ENCODE measurements around the gene ADCY1.

ADCY1 gene

GRCh38 chr7:45681596-45682357 is 107.6 kb downstream of the ADCY1 start:
- no peak for DNase-seq

DNA sequence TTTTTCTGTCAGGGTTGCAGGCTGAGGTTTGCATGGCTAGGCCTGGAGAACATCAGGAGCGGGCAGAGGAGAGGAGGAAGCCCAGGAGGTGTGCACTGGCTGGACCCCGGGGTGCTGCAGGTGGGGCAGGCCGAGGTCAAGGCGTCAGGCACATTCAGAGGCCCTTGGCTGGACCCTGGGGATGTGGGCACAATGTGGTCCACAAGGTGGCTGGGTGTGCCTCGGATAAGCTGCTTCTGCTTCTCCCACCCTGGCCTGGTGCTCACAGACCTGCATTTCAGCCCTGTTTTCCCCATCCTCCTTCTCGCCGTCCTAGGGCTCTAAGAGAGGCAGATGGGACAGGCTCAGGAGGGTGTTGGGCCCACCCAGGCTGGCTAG is 108.2 kb downstream of the ADCY1 start:
- no peak for DNase-seq

- no peak for DNase-seq
Observed at GRCh38 chr7:45682836-45683555, 108.8 kb downstream of the ADCY1 start.

DNA sequence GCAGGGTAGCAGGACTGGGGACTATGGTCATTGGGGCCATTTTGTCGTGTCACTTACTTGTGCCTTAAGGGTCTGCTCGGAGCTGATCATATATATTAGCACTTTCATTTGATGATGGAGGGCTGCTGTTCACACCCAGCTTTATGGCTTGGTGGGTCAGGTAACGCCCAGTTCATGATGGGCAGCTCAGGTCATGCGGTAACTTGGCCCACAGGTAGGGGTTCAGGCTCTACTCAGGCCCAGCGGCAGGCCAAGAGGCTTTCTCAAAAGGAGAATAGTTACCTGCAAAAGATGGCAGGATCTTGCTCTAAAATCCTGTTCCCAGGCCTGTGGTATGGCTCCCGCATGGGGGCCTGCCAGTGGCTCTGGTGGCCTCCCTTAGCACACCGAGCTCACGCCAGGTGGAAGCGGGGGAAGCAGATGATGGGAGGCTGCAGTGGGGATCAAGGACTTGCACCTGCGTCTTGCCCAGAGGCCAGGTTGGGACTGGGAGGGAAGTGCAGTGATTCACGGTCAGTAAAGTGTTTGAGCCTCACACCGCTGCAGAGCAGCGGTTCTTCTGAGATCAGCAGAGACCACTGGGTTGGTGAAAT is 109.5 kb downstream of the ADCY1 start:
- DNase-seq = no peak

GRCh38 chr7:45684910-45685618 is 110.9 kb downstream of the ADCY1 start:
- DNase-seq = peak in 1 of 2 experiments; percentile 12

DNA sequence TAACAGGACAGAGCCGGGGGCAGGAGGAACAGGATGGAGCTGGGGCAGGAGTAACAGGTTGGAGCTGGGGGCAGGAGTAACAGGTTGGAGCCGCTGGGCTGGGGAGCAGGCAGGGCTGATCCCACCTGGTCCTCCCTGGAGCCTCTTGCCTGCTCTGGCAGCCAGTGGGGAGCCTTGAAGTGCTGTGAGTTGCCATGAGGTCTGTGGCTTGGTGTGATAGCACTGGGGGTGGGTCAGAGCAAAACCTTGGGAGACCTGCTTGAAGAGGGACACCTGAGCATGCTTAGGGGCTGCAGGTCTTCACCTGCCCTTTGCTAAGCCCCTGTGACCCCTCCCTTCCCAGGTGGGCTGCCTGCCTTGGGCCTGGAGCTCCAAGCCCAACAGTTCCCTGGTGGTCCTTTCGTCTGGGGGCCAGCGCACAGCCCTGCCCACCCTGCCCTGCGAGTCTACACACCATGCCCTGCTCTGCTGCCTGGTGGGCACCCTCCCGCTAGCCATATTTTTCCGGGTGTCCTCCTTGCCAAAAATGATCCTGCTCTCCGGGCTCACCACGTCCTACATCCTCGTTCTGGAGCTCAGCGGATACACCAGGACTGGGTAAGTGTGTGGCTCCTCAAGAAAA is 111.6 kb downstream of the ADCY1 start:
- no peak for DNase-seq

DNA sequence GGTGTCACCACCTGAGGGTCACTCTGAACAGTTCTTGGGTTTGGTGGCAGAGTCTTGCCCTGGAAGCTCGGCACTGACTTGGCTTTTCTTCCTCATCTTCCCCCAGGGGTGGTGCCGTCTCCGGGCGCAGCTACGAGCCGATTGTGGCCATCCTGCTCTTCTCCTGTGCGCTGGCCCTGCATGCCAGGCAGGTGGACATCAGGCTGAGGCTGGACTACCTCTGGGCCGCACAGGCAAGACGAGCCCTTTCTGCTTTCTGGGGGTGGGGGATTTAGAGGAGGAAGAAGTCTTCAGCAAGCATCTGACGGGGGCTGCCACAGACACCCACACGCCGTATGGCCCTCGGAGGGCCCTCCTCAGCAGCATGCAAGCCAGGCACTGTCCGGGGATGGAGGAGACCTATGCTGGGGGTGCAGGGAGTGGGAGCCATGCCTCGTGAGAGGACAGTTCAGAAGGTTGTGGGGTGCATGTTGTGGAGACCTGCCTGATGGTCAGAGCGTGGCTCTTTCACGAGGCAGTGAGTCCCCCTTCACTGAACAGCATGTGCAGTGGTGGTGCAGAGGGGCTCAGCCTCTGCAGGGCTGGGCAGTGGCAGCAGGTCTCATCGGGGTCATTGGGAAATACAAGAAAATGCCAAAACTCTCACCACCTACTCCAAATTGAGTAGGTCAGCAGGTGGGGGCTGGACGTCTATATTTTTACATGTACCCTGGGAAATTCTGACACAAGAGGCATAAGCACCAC is 112.4 kb downstream of the ADCY1 start:
- DNase-seq = no peak

DNA sequence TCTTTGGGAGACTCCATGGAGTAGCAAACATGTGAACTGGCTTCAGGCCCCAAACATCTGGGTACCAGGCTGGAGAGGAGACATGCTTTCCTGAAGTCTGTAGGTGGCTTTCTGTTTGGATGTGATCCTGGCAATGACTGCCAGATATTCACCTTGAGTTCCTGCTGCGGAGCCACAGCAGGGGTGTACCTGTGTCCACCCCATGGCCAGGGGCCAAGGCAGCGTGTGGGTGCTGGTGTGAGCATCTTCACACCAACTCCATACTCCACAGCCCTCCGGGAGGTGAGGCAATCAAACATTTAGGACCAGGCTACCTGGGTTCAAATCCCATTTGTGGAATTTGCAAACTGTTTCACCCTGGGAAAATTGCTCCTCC is 113.0 kb downstream of the ADCY1 start:
- no peak for DNase-seq

DNA sequence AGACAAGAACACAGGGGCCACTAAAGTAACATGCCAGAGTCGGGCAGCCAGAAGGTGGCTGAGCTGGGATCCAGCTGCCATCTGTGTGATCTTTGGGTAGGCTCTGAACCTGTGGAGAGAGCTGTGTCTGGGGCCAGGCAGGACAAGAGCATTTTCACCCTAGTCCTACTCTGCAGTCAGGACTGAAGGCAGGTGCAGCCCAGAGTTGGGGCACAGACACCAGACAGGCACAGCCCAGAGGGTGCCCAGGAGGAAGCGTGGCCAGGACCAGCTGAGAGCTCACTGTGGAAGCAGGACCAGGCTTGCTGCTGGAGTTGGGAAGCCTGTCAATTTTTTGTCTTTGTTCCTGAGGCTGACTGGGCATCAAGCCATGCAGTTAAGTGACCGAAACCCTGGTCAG is 113.6 kb downstream of the ADCY1 start:
- DNase-seq = no peak

DNA sequence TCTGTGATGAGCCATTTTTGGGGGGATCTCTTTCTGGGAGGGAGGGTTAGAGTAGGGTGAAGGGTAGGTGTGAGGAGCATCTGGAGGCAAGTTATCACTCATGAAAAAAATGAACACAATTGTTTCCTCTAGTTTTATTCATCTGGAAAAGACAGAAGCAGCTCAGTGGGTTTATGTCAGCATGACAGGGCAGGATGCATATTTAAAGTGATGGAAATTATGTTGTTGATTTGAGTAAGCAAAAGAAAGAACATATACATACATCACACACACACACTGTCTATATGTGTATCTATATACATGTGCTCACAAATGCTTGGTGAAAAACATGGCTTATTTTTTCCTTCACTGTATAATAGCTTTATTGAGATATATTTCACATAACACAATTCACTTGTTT is 114.2 kb downstream of the ADCY1 start:
- no peak for DNase-seq

DNA sequence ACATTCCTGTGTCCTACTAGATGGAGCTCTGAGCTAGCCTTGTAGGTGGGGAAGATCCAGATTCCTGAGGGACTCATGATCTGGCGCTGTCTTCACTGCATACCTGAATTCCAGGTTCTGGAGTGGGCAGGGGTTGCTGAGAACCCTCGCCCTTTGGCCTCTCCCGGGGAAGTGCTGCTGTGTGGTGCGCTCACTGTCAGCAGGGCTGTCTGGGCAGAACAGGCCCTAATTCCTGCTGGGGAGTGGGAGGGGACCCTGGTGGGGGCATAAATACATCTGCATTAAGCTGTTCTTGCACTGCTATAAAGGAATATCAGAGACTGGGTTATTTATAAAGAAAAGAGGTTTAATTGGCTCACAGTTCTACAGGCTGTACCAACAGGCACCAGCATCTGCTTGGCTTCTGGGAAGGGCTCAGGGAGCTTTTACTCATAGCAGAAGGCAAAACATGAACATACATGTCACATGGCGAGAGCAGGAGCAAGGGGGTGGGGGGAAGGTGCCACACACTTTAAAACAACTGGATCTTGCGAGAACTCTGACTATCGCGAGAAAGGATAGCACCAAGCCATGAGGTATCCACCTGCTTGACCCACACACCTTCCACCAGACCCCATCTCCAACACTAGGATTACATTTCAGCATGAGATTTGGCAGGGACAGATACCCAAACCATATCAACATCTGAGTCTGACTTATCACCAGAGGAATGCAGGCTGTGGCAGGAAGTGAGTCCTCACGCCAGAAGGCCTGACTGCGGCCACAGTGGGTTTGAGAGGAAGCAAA is 115.0 kb downstream of the ADCY1 start:
- DNase-seq = no peak

DNA sequence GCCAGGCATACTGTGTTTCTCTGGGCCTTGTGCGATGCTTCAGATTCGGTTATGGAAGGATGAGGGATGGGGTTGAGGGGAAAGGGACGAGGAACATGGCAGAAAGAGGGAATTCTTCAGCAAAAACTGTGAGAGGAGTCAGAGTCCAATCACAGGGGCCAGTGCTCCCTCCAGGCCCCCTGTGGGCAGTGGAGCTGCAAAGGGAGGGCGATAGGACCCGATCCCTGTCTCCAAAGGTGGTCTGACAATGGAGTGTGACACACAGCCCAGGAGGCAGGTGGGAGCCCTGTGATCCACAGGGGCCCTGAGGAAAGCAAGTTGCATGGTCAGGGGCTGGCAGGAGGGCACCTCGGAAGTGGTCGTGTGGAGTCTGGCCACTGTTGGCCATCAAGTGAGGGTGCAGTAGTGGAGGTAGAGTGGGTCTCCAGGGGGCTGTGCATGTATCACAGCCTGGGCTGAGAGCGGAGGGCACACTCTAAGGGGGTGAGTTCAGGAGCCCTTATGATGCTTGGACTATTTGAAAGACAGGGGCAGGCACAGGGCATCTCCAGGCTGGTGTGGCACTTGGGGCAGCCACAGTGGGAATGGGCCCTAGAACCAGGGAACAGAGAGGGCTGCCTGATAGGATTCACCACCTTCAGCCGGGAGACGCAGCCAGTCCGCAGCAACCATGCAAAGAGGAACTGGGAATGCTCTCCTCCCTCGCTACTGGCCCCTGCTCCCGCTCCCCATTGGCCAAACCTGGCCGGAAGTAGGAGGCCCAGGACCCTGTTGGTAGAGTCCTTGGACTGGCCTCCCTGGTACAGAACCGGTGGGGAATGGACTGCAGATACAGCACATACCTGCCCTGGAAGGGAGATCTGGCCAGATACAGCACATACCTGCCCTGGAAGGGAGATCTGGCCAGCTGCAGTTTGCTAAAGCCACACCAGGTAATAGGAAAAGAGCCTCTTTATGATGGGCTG is 115.9 kb downstream of the ADCY1 start:
- DNase-seq = no peak

DNA sequence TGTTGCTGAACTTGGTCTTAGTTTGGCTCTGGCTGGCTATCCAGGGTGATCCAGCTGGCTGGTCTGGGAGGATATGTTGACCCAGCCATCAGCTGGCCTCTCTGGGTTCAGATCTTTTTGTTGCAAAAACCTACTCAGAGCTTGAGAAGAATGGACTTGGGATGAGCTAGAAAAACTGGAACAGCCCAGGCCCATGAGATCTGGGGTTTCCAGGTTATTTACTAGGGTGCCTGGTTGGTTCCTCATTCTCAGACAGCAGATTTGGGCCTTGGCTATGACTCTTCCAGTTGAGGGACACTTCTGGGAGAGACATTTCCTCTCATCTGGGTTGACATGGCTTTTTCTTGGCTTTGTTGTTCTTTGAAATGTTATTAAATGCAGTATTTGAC is 116.6 kb downstream of the ADCY1 start:
- DNase-seq = no peak

DNA sequence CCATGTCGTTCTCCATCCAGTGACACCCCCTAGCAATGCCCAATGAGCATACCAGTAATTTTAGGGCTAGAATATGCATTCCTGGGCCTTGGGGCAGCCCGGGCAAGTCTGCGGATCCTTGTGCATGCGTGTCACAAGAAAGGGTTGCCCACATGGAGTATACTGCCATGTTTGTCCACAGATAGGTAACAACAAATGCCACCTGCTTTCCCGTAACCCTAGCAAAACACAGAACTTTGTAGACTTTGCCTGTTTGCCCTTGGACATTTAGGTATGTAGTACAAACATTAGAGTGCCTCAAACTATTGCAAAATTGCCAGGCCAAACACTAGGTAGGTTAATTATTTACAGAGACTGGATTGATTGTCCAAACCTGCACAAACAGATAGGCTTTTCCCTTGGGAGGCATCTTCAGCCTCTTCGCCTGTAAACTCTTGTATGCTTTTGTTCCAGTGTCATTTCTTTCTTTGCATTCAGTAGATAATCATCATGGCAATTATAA is 117.0 kb downstream of the ADCY1 start:
- peak; percentile 9 to 73 for DNase-seq

DNA sequence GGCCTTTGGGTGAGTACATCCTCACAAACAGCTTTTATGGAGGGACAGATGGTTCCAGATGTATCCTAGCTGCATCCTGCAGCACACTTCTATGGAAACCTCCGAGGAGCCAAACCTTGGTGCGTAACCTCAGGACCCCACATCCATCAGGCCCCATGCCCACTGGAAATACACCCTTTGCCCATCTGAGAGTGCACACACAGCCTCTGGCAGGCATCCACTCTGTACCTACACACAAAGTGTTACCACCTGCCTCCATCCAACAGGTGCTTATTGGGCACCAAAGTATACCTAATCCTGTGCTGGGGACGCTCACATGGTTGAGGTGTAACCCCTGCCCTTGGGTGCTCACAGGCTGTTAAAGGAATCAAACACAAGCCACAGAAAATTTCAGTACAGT is 117.9 kb downstream of the ADCY1 start:
- DNase-seq = no peak

DNA sequence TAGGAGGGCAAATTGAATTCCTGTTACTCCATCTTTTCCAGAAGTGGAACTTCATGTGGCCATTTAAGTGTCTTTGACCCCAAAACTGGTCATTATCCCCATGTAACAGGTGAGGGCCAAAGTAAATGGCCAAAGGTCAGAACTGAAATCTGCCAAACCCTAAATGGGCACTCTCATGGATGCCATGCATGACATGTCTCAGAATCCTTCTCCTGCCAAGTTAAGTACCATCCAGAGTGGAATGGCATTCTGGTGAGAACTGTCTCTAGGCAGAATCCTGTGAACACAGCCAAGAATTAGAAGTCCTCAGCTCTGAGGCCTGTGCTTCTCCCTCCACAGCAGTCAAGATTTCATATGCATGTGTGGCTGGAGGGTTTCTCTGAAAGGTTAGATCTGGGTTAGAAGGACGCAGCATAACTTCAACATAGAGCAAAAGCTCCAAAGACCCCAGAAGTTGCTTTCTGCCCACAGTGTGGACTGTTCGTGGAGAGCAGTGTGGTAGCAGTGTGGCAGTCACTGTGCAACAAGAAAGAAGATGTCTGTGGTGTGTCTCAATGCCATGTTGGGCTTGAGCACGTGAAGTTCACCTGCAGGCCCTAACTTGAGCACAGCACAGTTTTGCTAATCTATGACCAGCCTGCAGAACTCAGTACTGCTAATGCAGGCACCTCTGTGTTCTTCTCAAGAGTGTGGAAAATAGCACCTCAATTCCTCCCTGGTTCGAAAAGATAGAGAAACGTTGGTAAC is 121.3 kb downstream of the ADCY1 start:
- no peak for DNase-seq

DNA sequence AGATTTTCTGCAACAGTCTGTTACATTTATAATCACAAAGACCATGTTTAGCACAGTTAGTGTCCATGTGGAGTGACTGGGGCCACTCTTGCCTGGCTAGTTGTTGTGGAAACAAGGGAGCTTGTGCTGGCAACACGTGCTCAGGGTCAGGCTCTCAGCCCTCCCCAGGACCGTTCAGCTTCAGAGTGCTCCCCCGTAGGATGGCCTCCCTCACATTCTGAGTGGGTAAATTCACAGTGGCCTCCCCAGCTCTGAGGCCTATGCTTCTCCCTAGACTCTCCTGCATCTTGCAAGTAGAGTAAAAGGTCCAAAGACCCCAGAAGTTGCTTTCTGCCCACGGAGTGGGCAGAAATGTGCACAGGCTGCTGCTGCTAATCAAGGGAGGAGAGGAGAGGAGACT is 122.3 kb downstream of the ADCY1 start:
- DNase-seq = no peak

DNA sequence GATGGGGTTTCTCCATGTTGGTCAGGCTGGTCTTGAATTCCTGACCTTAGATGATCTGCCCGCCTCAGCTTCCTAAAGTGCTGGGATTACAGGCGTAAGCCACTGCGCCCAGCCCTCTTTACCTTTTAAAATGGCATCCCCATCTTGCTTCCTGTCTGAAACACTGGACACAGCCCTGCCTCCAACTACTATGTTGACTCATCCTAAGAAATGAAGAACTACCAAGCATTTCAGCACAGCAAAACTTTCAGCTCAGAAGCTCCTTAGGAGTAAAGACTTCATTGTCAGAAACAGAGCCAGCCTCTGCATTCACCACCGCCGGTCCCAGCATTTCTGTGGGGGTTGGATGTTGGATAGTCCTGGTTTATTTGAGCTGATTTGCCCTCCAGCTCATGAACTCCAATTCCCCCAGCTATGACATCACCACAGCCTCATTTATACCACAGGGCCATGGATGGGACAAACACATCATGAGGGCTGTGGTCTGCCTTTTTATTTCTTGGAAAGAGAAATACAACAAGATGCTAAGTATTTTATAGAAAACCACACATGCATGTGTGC is 123.5 kb downstream of the ADCY1 start:
- no peak for DNase-seq
